ENCODE data around the gene MRPL28. TPM values are rescaled to one million over a fixed set of nuclear protein-coding genes. Genes with fewer than 3 reads are reported as not detected.
"Not testable (repeated sequence)": the region's sequence is repeated elsewhere in the genome, so short reads cannot be mapped to it uniquely, and the experiment has no call there.

Gene MRPL28
- polyA plus RNA-seq, 4 donors = 36.9 to 82.5 (median 65.4) TPM

DNA sequence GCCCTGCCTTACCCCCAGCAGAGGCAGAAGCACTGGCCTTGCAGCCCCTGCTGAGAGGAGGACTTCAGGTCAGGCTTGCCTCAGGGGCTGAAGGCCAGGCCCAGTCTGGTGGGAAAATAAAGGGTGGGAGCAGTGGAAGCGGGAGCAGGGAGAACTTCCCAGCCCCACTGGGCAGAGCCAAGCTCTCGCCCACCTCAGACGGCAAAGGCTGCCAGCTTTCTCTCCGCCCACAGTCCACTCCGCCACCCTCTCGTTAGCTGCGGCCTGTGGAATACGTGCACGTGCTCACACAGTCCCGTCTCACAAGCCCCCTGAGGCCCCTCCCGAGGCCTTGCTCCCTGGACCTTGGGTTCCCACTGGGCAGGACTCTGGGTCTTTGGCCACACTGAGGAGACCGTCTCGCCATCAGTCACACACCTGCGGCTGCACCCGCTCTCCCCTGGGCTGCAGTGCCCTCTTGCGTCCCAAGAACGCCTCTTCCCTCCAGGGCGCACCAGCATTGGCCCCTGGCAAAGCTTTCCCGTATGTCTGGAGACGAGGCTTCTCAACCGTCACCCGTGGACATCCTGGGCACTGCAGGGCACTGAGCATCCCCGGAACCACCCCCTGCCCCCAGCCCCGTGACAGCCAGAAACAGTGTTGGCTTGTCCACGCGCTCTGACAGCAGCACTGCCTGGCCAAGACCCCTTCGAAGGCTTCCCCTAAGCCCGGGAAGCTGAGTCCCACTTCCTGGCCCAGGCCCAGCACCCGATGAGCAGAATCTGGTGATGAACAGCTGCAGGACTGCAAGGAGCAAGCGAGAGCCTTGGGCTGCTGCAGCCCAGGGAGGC is 8.3 kb downstream of the MRPL28 start:
- no peak for DNase-seq (ENCODE audit: low read depth in 4 of 4, low spot score in 3 of 4)

DNA sequence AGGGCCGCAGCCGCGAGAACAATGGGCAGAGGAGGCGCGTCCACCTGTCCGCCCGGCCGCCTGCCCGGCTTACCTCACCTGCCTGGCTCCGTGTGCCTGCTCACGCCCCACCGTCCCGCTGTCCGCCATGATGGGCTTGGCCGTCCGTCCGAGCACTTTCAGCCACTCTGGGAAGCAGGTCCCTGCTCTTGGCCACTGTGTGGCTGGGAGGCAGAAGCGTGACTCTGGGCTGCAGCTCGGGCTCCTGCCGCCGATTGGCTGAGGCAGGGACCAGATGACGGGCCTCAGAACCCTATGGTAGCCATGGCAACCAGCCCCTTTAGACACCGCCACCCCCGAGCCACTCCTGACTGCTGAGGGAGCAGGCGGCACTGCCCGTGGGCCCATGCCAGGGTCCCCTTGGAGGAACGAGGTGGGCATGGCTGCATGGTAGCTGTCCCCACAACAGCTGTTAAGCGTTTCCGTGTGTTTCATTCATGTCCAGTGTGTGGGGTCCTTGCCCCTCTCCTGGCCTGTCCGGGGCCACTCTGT is 8.9 kb downstream of the MRPL28 start:
- no peak for DNase-seq (ENCODE audit: low read depth in 4 of 4, low spot score in 3 of 4)

DNA sequence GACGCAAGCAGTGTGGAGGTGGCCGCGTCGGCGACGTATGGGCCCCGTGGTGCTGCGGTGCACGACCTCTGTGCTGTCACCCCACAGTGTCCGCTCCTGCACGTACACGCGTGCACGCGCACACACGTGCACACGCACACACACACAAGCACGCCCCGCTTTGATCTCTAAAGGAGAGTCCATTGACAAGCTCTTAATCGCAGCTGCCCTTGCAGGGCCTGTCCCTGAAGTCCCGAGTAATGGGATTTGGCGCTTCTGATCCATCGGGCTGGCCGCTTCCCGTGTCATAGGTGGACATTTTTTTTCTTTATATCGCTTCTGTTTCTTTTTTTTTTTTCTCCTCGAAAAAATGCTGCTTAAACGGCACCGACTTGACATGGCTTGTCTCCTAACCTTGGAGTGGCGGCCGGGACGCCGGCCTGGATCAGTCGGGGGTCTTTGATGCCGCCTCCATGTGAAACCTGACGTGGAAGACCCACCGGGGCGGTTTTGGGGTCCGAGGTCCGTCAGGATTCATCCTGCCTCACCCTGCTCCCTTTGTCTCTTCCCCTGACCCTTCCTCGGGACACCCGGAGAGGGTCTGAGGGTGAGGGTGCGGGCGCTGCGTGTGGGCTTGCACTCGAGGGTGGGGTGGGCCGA is 9.5 kb downstream of the MRPL28 start:
- no peak for DNase-seq (ENCODE audit: low read depth in 4 of 4, low spot score in 3 of 4)

DNA sequence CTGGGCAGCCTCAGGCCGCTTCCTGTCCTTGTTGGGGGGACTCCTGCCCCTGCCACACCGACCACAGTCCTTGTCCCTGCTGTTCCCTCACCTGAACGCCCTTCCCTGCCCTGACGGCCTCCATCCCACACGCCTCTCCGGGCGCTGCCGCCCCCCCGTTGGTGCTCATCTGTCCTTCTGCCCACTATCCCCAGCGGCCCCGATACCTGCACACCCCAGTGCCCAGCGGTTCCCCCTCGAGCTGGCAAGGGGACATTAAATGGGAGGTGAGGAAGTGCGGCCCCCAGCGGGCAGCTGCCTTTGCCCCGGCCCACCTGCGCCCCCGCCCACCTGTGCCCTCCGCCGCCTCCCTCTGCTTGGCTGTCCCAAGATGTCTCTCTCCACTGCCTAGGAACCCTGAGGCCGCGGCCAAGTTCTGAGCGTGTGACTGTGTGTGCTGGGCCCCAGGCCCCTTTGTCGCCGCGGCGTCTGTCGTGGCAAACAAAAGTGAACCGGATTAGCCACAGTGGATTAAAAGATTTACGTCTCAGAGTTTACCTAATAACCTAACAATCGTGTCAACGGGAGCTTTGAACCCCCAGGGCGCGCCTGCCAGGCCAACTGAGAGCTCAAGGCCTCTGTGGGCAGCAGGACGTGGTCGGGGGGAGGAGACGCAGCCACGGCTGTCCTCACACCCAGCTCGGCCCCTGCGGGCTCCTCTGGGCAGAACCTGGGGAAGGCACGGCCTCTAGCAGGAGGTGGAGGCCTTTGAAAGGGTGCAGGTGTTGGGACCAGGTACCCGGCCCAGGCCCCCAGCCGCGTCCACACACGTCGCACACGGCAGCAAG is 10.3 kb downstream of the MRPL28 start:
- DNase-seq (ENCODE audit: low read depth in 4 of 4, low spot score in 3 of 4) = no peak

DNA sequence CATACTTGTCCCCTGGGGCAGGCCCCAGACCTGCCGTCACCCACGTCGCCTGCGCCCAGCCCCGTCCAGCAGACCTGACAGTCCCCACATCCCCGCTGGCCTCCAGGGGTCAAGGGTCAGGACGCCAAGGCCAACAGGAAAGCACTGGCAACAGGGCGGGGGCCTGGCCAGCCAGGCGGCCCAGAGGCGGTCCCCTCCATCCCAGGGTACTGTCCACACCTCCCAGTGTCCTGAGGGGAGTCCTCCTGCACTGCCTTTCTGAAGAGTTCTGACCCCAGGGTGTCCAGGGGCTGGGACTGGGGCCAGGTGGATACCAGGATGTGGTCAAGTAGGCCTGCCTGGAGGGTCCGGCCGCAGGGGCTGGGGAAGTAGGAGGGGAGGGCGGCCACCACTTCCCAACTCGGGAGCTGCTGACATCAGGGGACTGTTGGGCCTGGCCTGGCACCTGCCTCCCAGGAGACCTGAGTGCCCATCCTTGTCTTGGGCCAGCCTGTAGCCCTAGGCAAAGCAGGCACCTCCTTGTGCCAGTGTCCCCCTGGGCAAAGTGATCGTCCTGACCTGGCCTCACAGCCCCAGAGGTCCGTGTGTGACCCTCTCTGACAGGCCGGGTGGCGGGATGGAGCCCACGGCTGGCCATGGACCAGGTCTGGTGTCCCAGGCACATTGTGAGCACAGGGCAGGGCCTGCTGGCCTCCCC is 11.1 kb downstream of the MRPL28 start:
- no peak for DNase-seq (ENCODE audit: low read depth in 4 of 4, low spot score in 3 of 4)

DNA sequence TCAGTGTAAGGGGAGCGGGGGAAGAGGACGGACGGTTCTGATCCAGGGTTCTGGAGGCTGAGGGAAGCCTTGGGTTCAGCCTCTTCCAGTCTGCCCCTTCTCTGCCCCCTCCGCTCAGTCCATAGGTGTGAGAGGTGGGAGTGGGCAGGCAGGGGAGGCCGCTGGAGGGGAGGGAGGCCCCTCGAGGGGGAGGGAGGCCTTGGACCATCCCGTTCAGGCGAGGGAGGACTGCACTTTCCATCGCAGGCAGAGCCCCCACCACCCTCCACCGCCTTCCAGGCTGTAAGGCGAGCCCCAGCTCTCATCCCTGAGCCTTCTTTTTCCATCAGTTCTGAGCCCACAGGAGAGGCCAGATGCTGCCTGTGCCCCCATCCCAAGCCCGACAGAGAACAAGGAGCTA is 13.6 kb downstream of the MRPL28 start:
- DNase-seq (ENCODE audit: low read depth in 4 of 4, low spot score in 3 of 4) = no peak

DNA sequence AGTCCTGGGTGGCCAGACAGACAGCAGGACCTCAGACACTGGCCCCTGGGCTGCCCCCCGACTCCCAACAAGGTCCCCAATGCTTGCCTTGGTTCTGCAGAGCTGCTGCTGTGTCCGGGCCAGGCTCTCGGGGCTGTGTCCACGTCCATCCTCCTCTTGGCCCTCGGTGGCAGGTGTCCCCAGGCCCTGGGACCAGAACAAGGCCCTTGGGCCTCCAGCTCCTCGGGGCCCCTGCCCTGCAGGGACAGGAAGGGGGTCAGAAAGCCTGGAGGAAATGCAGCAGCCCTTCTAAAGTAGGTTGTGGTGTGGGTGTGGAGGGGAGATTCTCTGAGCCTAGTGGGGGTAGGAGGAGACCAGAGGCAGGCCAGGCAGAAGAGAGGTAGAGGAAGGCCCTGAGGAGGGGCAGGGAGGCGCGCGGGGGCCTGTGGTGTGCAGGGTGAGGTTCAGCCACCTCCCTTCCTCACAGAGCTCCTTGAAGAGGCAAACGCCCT is 15.3 kb downstream of the MRPL28 start:
- DNase-seq (ENCODE audit: low read depth in 4 of 4, low spot score in 3 of 4) = no peak

DNA sequence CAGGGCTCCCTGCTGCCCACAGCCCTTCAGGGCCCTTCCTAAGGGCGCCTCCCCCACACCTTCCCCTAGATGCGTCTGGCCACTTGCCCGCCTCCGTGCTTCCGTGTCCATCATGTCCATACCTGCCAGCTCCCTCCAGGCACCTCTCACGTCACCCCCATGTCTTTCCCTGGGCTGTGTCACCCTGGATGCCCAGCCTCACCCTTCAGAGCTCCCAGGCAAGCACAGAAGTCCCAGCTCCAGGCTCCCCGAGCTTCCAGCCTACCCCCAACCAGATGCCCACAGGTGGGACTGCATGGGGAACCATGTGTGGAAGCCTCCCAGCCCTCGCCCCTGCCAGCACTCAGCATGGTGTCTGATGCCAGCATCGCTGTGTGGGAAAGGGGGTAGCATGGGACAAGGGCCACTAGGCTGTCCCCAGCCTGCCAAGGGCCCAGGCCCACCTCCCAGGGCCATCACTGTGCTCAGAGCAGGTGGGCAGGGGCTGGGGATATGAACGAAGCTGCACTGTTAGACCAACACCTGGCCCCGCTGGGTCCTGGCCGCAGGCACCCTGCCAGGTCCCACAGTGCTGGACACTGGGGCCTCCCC is 16.0 kb downstream of the MRPL28 start:
- DNase-seq (ENCODE audit: low read depth in 4 of 4, low spot score in 3 of 4) = no peak

DNA sequence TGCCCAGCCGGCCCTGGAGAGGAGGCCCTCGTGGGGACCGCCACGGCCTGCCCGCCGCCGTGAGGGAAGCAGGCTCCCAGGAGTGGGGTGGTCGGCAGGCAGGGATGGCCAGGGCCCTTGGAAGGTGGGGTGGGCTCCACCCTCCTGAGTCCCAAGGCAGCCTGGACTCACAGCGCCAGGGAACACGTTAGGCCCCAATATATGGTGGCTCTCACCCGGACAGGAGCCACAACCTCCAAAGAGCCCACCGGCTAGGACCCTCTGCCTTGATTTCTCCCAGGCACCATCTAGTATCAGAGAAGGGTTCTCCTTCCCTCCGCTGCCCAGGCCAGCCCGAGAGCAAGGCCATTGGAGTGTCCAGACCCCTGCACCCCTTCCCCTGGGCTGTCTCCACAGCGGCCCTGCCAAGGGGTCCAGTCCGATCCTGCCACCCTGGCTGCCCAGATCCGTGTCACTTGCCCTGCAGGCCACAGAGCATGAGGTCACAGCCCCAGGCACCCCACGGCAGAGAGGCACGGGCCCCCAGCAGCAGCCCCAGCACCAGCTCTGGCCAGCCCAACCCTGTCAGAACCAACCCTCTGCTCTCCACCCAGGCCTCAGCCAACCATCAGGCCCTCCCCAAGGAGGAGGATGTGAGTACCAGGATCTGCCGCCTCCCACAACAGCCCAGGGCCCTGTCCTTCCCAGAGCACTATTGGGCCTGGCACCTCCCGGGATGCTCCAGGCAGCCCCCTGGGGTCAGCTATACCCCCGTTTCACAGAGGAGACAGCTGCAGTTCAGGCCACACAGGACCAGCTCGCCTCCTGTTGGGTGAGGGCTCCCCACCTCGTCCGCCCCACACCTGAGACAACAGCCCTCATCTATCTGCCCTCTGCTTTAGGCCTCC is 16.7 kb downstream of the MRPL28 start:
- DNase-seq (ENCODE audit: low read depth in 4 of 4, low spot score in 3 of 4) = no peak

DNA sequence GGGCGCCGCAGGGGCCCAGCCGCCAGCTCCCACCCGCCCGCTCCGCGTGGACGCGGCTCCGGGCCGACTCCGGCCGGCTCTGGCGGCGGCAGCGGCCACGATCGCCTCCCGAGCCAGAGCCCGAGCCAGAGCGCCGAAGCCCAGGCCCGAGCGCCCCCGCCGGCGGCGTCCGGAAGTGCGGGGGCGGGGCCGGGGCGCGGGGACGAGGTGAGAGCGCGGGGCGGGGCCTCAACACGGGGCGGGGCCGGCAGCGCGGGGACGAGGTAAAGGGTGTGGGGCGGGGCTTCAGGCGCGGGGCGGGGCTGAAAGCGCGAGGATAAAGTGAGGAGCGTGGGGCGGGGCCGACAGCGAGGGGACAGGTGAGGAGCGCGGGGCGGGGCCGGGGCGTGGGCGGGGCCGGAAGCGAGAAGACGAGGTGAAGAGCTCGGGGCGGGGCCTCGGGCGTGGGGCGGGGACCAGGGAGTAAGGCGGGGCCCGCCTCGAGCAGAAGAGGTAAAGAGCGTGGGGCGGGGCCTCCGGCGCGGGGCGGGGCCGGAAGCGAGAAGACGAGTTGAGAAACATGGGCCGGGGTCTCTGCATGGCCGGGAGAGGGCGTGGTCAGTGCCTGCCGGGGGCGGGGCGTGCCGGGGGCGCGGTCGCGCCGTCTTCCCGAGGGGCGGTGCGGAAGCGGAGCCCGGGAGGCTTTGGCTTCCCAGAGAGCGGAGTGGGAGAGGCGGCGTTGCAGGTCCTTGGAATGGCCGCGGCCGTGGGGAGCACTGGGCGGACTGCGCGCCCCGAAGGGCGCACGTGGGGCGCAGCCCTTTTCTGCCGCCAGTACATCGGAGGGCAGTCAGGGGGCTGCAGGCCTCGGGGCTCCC is 17.6 kb downstream of the MRPL28 start, which contains the start of gene AXIN1:
Gene AXIN1 (minus strand): TSS at position 177 of the 857 bp plus-strand sequence. CDS start 5,698 bp downstream, outside the sequence.
- DNase-seq (ENCODE audit: low read depth in 4 of 4, low spot score in 3 of 4) = peak; percentile 76 to 93 (median 90)

DNA sequence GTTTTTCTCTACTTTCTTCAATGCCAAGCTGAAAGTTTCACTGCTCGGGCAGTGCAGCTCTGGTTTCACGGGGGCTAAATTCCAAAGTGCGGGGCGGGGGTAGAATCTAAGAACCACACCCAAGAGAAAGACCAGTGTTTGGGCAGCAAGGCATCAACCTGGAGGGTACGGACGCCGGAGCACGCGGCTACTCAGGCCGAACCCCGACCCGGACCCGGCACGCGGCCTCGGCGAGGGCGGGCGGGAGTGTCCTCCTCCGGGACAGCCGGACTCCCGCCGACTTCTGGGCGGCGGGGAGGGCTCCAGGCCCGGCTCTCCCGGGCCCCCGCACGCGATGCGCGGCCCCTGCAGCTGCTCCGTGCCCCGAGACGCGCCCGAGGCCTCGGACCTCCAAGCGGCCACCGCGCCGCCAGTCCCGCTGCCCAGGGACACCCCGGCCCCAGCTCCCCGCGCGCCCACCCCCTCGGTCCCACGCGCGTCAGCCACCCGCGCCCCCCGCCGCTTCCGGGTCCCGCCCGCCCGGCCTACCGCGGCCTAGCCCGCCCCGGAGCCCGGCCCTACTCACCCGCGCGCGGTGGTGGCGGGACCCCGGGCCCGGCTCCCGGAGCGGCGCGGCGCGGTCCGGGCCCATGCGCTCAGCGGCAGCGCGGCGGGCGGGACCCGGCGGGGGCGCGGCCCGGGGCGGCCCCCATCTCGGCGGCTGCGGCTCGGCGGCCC is 18.4 kb downstream of the MRPL28 start:
- DNase-seq (ENCODE audit: low read depth in 4 of 4, low spot score in 3 of 4) = no peak

DNA sequence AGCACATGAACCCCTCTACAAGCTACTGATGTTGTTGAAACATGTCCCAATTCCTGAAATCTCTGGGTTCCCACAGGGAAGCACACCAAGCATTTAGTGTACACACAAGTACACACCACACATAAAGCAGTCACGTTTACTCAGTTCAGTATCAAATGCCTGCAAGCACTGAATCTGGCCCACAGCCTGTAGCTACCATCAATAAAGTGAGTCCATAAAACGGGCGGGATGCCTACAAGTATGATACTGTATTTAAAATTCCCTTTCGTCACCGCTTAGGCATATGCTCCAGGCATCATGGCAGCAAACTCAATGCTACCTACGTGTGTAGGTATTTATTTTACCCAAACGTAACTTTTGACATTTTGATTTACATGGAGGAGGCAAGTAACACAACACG is 20.1 kb downstream of the MRPL28 start:
- no peak for DNase-seq (ENCODE audit: low read depth in 4 of 4, low spot score in 3 of 4)

DNA sequence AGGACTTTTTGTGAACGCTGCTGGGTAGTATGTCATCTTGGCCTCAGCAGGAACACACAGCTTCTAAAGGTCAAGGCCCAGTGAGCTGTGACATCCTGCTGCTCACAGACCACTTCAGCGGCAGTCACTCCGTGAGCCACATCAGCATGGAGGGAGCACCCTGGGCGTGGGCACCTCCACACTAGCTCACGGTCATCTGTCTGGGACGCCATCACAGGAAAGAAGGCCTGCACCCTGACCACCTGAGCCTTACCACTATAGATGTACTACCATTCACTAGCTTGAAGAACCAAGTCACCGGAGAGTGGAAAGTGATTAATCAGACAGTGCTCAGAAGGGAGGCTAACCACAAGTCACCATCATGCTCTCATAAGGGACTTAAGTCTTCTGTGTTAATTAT is 21.1 kb downstream of the MRPL28 start:
- no peak for DNase-seq (ENCODE audit: low read depth in 4 of 4, low spot score in 3 of 4)

DNA sequence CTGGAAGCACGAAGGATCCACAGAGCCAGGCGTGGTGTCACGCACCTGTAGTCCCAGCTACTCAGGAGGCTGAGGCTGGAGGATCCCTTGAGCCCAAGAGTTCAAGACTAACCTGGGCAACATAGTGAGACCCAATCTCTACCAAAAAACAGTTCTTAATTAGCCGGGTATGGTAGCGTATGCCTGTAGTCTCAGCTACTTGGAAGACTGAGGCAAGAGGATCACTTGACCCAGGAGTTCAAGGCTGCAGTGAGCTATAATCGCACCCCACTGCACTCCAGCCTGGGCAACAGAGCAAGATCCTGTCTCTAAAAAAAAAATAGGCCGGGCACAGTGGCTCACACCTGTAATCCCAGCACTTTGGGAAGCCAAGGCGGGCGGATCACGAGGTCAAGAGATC is 21.8 kb downstream of the MRPL28 start:
- not testable (repeated sequence) for DNase-seq (ENCODE audit: low read depth in 4 of 4, low spot score in 3 of 4)

DNA sequence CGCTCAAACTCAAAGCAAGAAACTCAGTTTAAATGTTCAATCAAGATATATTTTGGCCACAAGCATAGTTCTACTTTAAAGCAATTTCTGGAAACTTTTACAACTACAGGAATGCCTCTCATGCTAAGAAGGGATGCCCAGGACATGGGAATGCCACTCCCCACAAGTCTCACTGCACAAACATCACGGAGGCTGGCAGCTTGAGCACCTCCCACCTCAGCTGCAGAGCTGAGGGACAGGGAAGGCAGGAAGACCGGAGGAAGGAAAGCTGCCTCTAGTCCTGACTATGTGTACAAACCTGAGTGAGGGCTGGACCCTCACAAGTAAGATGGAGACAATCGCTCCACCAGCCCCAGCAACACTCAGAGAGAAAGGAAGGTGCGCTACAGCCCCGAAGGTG is 23.1 kb downstream of the MRPL28 start:
- no peak for DNase-seq (ENCODE audit: low read depth in 4 of 4, low spot score in 3 of 4)

DNA sequence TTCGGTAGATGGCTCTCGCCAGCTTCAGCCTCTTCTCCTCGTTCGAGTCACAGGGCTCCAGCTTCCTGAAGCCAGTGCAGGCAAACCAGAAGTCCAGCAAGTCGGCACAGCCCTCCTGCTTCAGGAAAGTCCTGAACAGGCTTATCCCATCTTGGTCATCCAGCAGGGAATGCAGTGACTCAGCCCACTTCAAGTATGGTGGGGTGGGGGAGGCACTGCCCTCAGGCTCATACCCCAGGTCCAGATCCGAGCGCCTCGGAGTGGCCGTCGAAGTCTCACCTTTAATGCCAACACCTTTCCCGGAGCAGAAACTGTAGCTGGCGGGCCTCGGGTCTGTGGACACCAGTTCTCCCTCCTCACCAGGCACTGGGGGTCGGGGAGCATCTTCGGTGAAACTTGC is 23.8 kb downstream of the MRPL28 start:
- no peak for DNase-seq (ENCODE audit: low read depth in 4 of 4, low spot score in 3 of 4)

DNA sequence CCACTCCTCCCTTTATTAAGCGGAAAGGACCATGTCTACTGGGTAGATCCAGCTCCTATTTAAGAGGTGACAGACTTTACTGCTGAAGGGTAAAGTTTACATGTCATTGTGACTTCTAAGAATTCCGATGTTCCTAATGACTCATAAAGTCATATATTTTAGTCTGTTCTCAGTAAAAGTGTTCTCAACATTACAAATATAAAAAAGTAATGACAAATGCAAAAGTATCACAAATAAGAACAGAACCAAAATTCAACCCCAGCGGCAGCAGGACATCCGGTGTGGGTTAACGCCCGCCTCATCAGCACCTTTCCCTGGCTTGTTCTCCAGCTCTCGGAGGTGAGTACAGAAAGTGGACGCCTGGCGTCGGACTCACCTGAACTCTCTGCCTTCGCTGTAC is 24.6 kb downstream of the MRPL28 start:
- DNase-seq (ENCODE audit: low read depth in 4 of 4, low spot score in 3 of 4) = no peak
